ENCODE results near the gene MAPK11.

Gene MAPK11

DNA sequence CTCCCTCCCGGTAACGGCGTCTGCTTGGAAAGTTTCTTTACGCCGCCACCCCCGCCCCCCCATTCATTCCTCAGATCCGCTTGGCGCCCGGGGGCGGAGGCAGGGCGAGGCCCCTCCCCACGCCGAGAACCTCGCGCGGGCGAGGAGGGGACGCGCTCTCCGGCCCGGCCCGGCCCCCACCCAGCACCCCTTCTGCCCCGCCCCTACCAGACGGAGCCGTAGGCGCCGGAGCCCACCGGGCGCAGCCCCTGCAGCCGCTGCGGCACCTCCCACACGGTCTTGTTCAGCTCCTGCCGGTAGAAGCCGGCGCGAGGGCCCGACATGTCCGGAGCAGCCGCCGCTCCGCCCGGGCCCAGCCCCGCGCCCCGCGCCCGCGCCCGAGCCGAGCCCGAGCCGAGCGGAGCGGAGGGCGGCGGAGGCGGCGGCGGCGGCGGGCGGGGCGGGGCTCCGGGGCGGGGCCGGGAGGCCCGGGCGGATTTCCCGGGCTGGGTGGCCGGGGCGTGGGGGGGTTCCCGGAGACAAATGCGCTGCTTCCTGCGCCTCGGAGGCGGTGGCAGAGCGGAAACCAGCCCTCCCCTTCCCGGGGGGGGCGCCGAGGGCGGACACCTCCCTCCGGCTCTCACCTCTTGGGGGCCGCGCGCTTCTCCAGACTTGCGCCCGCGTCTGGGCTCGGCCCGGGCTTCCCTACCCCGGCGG, at the start of gene MAPK11:
MAPK11 (minus strand) TSS at position 411 of the 696 bp plus-strand sequence; CDS start at position 323, 88 bp downstream.
- TF ChIP-seq, protein P1, sequence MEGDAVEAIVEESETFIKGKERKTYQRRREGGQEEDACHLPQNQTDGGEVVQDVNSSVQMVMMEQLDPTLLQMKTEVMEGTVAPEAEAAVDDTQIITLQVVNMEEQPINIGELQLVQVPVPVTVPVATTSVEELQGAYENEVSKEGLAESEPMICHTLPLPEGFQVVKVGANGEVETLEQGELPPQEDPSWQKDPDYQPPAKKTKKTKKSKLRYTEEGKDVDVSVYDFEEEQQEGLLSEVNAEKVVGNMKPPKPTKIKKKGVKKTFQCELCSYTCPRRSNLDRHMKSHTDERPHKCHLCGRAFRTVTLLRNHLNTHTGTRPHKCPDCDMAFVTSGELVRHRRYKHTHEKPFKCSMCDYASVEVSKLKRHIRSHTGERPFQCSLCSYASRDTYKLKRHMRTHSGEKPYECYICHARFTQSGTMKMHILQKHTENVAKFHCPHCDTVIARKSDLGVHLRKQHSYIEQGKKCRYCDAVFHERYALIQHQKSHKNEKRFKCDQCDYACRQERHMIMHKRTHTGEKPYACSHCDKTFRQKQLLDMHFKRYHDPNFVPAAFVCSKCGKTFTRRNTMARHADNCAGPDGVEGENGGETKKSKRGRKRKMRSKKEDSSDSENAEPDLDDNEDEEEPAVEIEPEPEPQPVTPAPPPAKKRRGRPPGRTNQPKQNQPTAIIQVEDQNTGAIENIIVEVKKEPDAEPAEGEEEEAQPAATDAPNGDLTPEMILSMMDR (IDR thresholded peaks at IDR 0.05) = no peak
- peak within 1 kb of the TSS; percentile 78 for H3K4me3 ChIP-seq
- DNase-seq (ENCODE audit: low spot score) = no peak
- peak within 1 kb of the TSS in 1 of 2 donors; percentile 72 for H3K27ac ChIP-seq

- TF ChIP-seq, protein P1 (IDR thresholded peaks at IDR 0.05) = no peak
- Histone ChIP-seq H3K27ac (no peak overlapping the region), H3K4me3 (no peak overlapping the region)
- DNase-seq (ENCODE audit: low spot score) = no peak
Measured at GRCh38 chr22:50319503-50319951, 49.3 kb upstream of the MAPK11 start.

DNA sequence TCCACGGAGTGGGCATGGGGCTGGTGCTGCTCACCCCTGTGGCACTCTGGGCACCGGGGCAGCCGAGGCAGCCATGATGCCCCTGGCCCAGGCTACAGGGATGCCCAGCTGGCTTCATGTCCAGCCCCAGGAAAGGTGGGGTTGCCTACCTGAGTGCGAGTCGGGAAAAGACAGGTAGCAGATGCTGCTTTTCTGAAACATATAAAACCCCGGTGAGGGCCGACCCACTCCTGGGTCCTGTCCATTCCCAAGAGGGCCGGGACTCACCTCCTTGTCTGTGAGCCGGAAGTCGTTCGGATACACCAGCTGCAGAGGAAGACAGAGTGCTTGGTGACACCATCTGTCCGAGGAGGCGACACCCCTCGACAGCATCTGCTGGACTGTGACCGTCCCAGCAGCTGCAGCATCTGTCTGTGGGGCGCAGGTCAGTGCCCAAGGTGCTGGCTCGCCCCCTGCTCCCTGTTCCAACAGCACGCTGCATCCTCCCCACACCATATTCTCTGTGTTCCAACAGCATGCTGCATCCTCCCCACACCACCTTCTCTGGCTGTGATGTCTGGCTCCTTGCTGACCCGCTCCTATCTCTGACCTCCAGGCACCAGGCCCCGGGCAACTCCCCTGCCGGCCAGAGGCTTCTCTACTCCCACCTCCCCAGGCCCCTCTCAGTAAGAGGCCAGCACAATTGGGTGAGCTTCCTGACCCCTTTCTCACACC, 48.7 kb upstream of the MAPK11 start:
- DNase-seq (ENCODE audit: low spot score) = no peak
- TF ChIP-seq, protein P1 (IDR thresholded peaks at IDR 0.05) = no peak
- no peak overlapping the region for H3K4me3 ChIP-seq
- no peak overlapping the region for H3K27ac ChIP-seq

DNA sequence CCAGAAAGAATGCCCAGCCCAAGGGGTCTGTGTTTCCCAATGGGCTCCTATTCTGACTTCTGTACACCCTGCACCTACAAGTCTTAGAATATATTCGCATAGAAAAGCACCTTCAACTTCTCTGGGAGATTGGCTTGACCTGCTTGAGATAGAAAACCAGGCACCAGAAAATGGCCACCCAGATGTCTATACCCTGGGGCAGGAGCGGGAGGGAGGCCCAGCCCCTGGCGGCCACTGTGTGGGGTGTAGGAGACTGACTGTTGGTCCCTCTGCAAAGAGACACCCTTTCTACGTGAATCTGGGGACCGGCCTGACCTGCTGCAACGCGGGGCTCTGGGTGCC, 48.1 kb upstream of the MAPK11 start:
- no peak for DNase-seq (ENCODE audit: low spot score)
- no peak overlapping the region for H3K4me3 ChIP-seq
- no peak overlapping the region for H3K27ac ChIP-seq
- TF ChIP-seq, protein P1 (IDR thresholded peaks at IDR 0.05) = no peak

DNA sequence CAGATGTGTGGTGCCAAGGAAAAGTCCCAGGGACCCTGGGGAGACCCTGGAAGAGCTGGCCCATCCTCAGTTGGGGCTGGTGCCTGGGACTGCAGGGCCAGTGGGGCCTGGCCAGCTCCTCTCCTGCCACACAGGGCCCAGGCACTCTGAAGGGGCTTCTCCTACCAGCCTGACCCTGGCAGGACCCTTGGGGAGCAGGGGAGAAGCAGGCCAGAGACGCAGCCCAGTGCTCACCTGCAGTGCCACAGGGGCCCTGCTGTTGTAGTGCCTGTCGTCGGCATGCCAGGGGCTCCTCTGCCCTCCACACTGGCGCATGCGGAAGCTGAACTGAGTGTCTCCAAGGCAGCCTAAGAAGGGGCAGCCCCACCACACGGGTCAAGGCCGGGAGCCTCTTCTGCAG, 47.5 kb upstream of the MAPK11 start:
- H3K4me3 ChIP-seq = no peak overlapping the region
- TF ChIP-seq, protein P1 (IDR thresholded peaks at IDR 0.05) = no peak
- H3K27ac ChIP-seq = no peak overlapping the region
- no peak for DNase-seq (ENCODE audit: low spot score)

DNA sequence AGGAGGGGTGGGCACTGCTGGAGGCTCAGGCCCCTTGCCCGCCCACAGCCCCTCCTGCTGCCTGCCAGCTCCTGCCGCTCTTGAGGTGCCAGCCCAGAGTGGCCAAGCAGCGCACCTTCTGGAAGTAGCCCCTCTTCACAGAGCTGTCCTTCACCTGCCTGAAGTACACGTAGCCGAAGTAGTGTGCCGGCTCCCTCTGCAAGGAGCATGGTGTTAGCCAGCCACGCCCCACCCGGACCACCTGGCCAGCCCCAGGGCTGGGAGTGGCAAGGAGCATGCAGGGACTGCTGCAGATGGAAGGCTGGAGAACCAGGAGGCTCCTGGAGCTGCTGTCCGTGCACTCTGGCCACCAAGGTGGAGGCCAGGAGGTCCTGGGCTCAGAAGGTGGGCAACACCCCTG, 47.0 kb upstream of the MAPK11 start:
- no peak for DNase-seq (ENCODE audit: low spot score)
- Histone ChIP-seq H3K27ac (no peak overlapping the region), H3K4me3 (no peak overlapping the region)
- TF ChIP-seq, protein P1 (IDR thresholded peaks at IDR 0.05) = no peak
